Brain microvascular endothelial cell (primary cell): Measurements from ENCODE around the gene POU6F1.

Experiments used
- DNase-seq: peaks from one replicate; pipeline ENCODE4 v3.0.0-alpha.2; 2020
- H3K27ac ChIP-seq: fragments of 250-450 bp; sonication (Bioruptor Pico); 2 replicates; pipeline ENCODE4 v1.5.1; 2020; ENCODE audit warnings: mild to moderate bottlenecking, moderate library complexity
- H3K27me3 ChIP-seq: fragments of 250-450 bp; sonication (Bioruptor Pico); replicated peaks from 2 replicates; pipeline ENCODE4 v1.5.1; 2020; ENCODE audit warnings: mild to moderate bottlenecking
- H3K36me3 ChIP-seq: fragments of 250-450 bp; sonication (Bioruptor Pico); replicated peaks from 2 replicates; pipeline ENCODE4 v1.5.1; 2020; ENCODE audit warnings: mild to moderate bottlenecking
- H3K4me3 ChIP-seq: 2 replicates; pipeline ENCODE4 v1.5.1; 2011; ENCODE audit warnings: low read depth, mild to moderate bottlenecking, control low read depth, low read length, moderate library complexity
- in situ Hi-C: cut with HindIII; loops from 2 replicates; pipeline ENCODE4 v1.10.0; 2017; ENCODE audit warnings: low sequenced_read_pairs, low pct_ligation_motif_present
- TF ChIP-seq, protein P1 (sequence below): IDR thresholded peaks from 2 replicates; pipeline ENCODE4 v1.5.1; 2011; ENCODE audit warnings: low read depth, mild to moderate bottlenecking, moderate library complexity, low read length, control low read depth, inconsistent platforms; ENCODE audit errors: missing control alignments

Gene POU6F1

DNA sequence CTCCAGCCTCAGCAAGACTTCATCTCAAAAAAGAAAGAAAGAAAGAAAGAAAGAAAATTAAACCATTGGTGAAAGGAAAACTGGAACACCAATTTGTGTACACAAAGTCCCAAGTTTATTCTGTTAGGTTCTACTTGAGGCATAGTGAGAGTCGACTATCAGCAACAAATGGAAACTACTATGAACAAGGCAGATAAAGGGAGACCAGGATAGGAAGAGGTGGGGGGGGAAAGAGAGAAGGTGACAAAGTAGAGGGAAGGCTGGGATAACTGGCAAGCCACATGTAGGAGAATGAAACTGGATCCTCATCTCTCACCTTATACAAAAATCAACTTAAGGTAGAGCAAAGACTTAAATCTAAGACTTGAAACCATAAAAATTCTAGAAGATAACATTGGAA lies 70.6 kb downstream of the POU6F1 start:
- Histone ChIP-seq H3K27me3 (no peaks in the 10 kb centered on the region), H3K27ac (no peak overlapping the region), H3K36me3 (no peaks in the 10 kb centered on the region), H3K4me3 (no peak overlapping the region)
- in situ Hi-C loops: no loop called here
- TF ChIP-seq, protein P1, sequence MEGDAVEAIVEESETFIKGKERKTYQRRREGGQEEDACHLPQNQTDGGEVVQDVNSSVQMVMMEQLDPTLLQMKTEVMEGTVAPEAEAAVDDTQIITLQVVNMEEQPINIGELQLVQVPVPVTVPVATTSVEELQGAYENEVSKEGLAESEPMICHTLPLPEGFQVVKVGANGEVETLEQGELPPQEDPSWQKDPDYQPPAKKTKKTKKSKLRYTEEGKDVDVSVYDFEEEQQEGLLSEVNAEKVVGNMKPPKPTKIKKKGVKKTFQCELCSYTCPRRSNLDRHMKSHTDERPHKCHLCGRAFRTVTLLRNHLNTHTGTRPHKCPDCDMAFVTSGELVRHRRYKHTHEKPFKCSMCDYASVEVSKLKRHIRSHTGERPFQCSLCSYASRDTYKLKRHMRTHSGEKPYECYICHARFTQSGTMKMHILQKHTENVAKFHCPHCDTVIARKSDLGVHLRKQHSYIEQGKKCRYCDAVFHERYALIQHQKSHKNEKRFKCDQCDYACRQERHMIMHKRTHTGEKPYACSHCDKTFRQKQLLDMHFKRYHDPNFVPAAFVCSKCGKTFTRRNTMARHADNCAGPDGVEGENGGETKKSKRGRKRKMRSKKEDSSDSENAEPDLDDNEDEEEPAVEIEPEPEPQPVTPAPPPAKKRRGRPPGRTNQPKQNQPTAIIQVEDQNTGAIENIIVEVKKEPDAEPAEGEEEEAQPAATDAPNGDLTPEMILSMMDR: no peak
- no peak for DNase-seq

DNA sequence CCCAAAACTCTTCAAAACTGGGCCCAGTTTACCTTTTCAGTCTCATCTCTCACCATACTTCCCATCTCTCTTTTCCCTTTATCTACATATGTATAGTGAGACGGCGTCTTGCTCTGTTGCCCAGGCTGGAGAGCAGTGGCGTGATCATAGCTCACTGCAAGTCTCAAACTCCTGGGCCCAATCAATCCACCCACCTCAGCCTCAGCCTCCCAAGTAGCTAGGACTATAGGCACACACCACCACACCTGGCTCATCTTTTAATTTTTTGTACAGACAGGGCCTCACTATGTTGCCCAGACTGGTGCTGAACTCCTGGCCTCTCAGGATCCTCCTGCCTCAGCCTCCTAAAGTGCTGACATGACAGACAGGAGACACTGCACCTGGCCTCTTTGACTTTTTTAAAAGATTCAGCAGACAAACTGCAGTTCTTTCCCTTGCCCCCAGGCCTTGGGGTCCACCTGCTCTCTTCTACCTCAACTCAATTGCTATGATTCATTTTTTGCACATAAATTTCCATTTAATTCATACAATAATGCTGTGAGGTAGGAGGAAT lies 78.5 kb downstream of the POU6F1 start:
- TF ChIP-seq, protein P1: no peak
- H3K36me3 ChIP-seq: no peaks in the 10 kb centered on the region
- no peak overlapping the region for H3K27ac ChIP-seq
- H3K4me3 ChIP-seq: no peak overlapping the region
- no peaks in the 10 kb centered on the region for H3K27me3 ChIP-seq
- DNase-seq: no peak
- in situ Hi-C loops: no loop called here
